GM18861 (cell line): ENCODE results near the gene ACTR3C.

Source experiments
- ATAC-seq: cut with Tn5 transposase; IDR thresholded peaks from one replicate; pipeline ENCODE4 v1.9.1; 2021; ENCODE audit not compliant: unreplicated experiment

Gene ACTR3C

DNA sequence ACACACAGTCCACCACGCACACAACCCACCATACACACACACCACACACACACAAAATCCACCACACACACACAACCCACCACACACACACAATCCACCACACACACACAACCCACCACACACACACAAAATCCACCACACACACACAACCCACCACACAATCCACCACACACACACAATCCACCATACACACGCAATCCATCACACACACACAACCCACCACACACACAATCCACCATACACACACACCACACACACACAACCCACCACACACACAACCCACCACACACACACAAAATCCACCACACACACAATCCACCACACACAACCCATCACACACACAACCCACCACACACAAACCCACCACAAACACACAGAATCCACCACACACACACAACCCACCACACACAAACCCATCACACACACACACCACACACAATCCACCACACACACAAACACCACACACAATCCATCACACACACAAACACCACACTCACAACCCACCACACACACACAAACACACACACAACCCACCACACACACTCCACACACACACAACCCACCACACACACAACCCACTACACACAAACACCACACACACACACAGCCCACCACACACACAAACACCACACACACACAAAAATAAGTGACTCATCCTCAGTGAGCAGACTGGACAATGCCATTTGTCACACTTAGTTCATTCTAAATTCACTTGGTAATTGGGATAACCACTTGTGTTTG, 36.4 kb upstream of the ACTR3C start:
- no peak for ATAC-seq

DNA sequence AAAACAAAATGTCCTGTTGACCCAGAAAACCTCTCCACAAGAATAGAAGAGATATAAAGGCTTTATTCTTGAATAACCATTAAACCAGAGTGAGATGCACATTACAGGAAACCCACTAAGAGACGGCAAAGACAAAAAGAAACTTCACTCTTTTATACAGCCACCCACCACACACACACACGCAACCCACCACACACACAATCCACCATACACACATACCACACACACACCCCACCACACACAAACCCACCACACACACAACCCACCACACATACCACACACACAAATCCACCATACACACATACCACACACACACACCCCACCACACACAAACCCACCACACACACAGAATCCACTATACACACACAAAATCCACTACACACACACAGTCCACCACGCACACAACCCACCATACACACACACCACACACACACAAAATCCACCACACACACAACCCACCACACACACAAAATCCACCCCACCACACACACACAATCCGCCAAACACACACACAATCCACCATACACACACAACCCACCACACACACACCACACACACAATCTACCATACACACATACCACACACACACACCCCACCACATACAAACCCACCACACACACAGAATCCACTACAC, 35.8 kb upstream of the ACTR3C start:
- ATAC-seq = no peak

DNA sequence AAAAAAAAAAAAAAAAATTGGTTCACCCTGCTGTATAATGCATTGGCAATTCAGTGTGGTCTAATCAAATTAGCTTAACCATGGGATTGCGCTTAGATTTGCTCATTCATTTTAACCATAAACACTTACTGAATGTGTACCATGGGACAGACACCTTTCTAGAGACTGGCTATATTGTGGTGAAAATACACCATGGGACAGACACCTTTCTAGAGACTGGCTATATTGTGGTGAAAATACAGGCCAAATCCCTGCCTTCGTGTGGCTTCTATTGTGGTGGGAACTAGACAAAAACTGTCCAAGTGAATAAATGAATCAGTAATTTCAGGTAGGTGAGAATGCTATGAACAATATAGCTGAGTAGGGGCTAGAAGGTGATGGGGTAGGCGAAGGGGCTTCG, 35.1 kb upstream of the ACTR3C start:
- no peak for ATAC-seq

DNA sequence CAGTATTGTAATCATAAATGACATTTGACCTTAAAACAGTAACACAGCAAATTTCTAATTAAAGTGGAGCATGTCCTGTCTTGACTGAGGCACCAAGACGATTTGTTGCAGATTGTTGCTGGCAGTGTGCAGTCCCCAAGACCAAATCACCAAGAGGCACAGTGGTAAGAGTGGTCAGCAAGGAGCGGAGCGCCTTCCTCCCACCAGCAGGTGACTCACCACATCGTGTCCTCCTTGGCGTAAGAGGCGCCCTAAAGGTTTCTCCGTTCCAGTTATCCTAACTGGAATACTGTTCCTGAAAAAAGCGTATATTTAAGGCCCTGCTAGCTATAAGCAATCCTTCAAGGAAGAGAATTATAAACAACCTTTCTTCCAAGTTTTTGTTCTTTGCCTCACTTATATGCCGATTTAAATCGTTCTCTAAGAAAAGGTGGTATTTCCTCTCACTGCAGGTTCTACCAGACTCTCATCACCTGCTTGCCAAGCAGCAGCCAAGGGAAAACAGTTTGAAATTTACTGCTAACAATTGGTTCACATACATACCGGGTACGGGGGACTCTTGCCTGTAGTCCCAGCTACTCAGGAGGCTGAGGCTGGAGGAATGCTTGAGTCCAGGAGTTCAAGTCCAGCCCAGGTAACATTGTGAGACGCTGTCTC, 34.6 kb upstream of the ACTR3C start:
- ATAC-seq = no peak

DNA sequence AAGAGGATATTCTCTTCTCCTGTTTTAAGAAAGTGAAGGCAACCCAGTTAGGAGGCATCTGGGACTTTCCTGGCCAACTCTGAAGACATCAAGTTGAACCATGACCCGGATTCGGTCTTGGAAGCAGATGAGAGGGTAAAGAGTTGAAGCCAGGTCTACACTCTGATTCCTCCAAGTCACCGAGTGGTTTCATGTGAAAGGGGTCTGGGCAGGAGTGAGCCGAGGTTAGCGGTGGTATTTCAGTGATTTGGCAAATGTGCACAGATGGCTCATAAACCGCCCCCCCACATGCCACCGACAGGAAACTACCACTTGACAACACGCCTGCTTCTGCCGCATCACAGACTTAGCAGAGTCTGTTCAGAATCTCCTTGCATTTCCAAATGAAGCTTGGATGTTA, 33.9 kb upstream of the ACTR3C start:
- ATAC-seq = no peak

DNA sequence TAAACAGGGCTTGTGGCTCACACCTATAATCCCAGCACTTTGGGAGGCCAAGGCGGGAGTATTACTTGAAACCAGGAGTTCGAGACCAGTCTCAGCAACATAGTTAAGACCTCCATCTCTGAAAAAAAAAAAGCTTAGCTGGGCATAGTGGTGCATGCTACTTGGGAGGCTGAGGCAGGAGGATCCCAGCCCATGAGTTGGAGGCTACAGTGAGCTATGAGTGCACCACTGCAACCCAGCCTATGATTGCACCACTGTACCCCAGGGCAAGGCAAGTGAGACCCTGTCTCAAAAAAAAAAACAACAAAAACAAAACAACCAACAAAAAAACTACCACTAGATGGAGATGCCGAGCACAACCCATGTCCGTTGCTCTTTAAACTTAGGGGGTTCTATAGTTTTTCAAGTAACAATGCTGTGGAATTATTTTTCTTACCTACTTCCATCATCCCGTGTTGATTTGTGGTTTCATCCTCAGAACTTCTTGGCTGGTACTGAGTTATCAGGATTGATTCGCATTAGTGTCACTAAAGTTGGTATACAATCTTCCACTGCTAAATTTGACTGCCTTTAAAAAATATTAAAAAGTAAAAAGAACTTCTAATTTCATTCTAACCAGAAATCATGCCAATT, 33.0 kb upstream of the ACTR3C start:
- no peak for ATAC-seq

DNA sequence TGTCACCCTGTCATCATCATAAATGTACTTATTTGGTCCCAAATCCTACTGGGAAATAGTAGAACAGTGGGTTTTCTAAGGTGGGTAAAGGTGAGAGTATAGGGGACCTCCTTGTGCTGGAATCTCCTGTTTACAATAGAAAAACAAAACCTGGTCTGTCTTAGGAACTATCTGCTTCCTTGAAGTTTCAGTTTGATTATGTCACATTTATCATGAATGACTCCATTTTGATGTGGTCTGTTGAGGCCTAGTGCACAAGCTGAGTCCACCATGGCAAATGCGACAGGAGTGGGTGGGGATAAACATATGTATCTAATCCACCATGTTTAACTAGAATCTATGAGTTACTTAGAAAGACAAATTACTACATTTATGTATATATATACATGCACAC, 32.3 kb upstream of the ACTR3C start:
- no peak for ATAC-seq

DNA sequence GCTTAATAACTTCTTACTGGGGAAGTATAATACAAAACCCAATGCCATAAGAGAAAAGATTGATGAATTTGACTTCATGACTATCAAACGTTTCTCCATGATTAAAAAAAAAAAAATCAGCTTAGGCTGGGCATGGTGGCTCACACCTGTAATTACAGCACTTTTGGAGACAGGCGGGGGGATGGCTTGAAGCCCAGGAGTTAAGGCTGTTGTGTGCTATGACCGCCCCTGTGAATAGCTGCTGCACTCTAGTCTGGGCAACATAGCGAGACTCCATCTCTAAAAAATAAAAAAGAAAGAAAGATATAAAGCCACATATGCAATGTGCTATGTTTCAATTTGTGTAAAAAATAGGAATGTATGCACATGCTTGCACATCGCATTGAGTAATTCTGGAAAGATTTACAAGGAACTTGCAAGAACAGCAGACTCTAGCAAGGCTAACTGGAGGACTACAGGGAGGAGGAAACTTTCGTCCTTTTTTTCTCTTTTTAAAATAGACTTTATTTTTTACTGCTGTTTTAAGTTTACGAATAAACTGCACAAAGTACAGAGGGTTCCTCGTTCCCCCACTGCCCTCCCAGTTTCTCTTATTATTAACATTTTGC, 28.3 kb upstream of the ACTR3C start:
- ATAC-seq = no peak

DNA sequence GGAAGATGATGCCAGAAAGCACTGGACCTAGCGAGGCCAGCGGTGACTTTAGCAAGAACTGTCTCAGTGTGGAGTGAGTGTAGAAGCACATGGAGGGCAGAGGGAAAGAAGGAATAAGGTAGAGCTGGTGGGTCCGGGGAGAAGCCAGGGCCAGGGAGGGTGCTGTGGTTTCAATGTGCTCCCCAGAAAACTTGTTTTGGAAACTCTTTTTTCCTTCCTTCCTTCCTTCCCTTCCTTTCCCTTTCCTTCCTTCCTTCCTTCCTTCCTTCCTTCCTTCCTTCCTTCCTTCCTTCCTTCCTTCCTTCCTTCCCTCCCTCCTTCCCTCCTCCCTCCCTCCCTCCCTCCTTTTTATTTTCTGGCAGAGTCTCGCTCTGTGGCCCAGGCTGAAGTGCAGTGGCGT, 23.6 kb upstream of the ACTR3C start:
- ATAC-seq = no peak

DNA sequence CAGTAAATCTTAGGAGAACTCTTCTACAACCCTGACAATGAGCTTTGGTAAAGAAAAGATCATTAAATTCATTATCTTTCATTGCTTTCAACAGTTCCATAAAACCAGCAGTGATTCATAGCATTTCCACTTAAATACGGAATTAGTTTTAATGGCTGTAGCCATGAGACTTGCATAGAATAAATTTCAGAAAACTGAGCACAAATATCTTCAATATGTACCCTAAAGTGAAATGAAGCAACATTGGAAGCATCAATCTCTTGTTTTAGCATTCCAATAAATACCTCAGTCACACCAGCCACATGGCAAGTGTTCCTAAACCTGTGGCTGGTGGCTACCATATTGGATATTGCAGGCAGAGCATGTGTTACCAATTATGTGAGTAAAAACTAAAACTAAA, 21.7 kb upstream of the ACTR3C start:
- no peak for ATAC-seq

DNA sequence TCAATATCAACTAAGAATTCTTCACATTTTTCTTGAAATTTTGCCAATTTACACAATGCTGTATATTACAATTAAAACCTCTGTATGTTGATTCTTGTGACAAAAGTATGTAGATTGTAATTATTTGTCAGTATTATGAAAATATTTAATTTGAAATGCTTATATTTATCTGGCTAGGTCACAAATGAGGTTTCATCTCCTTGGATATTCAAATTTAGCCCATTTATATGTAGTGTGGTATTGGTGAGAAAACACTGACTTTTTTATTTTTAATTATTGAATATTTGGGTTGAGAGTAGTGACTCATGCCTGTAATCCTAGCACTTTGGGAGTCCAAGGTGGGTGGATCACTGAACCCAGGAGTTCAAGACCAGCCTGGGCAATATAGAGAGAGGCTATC, 21.0 kb upstream of the ACTR3C start:
- no peak for ATAC-seq

DNA sequence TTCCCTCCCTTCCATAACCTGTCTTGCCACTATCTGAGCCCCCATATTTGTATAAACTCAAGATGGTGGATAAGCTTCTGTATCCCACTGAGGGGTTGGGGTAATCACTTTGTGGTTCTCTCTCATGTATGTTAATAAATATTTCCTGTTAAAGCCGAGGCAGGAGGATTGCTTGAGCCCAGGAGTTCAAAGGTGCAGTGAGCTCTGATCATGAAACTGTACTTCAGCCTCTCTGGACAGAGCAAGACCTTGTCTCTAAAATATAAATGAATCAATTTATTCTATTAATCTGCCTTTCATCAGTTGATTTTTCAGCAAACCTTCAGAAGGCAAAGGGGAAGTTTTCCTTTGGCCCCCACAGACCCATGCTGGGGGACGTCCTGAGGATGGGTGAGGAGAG, 19.9 kb upstream of the ACTR3C start:
- ATAC-seq = no peak

DNA sequence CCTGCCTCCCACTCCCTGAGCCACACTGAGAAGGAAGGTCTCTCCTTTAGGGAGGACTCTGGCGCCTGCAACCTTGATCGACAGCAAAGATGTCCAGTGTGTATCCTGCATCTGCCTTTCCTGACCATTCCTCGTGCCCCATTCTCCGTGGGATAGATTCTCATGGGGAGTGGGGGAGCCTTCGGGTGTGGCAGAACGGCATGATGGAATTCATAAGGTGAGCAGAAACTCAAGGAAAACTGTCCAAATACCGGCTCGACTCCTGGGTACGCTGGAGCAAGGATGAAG, 18.7 kb upstream of the ACTR3C start:
- no peak for ATAC-seq

DNA sequence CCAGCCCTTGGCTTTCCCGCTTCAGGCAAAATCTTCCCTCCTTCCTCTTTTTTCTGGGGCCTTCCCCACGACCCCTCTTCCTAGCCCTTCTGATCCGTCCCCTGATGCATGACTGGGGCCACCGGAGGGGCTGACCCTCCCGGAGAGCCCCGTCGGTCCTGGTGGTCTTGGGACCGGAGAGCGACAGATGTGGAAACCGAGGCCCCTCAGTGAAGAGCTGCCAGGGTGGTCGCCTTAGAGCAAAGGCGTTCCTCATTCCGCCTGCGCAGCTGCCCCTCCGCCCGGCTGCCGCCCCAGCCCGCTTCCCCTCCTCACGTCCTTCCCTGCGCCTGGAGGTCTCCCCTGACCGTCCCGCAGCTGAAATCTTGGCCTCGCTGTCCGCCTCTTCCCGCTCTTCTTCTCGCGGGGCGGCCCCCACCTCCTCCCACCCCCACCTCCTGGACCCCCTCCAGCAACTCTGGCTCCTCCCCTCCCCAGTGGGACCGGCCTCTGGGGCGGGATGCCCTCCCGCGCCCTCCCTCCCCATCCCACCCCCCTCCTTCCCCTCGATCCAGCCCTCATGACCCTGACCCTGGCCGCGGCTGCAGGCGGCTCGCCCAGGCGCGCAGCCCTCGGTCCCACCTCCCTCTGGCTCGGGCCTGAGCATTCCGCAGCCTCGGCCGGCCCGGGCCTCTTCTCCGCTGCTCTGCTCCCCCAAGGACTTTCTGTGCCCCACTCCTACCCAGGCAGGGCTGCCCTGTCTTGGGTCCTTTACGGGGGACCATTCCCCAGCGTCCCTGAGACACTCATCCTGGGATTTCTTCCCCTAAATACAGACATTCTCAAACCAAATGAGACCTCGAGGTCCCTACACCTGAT, 18.1 kb upstream of the ACTR3C start, which contains the start of gene RARRES2:
Gene RARRES2, minus strand, starts transcription at position 367 of the 858 bp plus-strand sequence. CDS start 1,020 bp downstream, outside the sequence.
- no peak for ATAC-seq

DNA sequence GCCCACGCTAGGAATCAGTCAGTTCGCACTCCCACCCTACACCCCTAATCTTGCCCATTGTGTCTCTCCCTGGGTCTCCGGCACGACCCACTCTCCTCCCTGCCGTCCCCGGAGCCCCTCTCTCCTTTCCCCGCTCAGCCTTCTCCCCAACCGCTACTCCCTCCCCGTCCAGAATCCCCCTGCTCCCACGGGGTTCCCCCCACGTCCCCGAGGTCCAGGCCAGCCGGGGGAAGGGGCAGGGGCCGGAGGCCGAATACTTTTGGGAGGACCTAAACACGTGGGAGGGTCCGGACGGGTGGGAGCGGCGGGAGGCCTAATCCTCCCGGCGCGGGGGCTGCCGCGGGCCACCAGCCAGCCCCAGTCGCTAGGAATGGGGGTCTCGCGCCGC, 17.5 kb upstream of the ACTR3C start:
- ATAC-seq = no peak

DNA sequence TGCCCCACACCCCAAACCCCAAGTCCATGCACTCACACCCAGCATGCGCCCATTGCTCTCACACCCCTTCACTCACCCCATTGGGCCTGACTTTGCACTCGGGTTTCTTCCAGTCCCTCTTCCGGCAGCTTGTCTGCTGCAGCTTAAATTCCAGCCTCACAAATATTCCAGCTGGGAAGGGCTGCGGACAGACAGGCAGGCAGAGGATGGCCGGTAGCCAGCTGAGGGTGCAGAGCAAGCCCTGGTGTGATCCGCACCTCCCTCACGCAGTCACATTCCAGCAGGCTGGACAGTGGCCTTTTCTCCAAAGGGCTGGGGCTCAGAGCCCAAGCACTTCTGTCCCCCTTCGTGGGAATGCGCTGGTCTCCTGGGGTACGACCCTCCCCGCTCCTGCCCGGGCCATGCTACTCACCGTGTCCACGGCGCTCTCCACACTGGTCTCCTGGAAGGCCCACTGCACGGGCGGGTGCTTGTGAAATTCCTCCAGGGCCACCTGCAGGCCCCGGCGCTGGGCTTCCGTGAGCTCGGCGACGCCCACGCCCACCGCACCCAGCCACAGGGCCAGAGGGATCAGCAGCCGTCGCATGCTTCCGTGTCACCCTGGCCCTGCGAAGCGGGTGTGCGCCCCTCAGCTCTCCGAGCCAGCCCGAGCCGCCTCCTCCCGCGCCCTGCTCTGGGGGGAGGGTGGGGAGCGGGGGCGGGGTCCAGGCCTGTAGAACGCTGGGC, 16.8 kb upstream of the ACTR3C start:
- ATAC-seq = no peak

DNA sequence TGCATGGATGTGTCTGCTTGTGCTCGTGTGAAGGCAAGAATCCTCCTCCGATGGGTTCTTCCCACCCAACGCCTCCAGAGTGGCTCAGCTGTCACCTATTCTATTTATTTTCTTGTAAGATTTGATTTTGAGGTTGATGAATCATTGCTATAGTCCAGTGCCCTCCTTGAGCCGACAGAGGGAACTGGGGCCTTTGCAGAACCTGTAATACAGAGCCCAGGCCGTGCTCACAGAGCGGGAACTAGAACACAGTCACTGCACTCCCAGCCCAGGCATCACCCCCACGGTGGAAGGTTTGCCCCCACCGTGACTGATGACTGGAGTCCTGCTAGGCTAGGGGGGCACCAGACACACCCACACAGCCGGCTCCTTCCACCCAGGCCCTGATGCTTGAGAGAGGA, 16.1 kb upstream of the ACTR3C start:
- ATAC-seq = no peak

DNA sequence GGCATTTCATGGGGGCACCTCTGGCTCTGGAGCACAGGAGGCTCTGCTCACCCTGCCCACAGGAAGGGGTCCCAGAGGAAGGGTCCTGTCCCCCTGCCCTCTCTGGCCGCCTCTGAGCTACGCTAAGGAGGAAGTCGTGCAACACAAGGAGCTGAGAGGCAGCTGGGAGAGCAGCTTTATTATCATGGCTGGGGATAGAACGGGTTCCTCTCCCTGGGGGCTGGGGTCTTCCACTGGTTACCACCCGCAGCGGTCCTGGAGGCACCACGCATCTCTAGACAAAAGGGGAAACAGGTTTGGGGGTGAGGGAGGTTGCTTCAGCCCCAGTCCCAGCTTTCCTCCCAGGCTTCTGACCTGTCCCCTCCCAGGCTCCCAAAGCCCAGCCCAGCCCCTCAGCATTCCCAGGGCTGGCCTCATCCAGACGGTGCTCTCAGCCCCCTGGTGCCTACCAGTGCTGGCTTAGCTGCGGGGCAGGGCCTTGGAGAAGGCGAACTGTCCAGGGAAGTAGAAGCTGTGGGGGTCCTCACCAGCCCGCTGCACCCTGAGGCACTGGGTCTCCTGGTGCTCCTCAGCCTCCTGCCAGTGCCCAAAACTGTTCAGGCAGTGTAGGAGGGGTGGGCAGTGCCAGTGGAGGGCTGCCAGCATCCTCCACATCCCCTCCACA, 15.0 kb upstream of the ACTR3C start:
- ATAC-seq = no peak

DNA sequence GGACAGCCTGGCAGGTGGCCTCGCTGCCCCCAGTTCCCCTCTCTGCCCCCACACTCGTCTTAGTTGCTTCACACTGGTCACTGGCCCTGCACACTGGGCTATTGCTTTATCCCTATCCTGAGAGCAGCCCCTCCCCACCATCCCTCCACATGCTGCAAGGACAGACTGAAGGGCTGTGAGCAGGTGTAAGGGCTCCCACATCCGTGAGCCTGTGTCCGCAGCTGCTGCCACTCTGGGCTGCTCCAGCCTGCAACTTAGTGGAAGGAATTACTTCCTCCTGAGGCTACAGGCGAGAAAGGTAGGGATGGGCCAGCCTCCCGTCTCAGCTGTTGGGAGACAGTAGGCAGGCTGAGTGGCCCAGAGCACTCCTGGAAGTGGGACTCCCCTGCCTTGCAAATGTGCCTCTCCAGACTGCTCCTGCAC, 14.3 kb upstream of the ACTR3C start:
- no peak for ATAC-seq

DNA sequence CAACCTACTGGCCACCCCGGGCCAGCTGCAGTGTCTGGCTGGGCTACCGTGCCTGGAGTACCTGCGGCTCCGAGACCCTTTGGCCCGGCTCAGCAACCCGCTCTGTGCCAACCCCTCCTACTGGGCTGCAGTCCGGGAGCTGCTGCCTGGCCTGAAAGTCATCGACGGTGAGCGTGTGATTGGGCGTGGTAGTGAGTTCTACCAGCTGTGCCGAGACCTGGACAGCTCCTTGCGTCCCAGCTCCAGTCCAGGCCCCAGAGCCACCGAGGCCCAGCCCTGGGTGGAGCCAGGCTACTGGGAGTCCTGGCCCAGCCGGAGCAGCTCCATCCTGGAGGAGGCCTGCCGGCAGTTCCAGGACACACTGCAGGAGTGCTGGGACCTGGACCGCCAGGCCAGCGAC, 13.8 kb upstream of the ACTR3C start:
- no peak for ATAC-seq
